ENCODE data around the gene HCRTR1.

HCRTR1 gene

GRCh38 chr1:31650161-31651088 lies 32.9 kb downstream of the HCRTR1 start:
- DNase-seq = no peak

- no peak for DNase-seq
Measured at GRCh38 chr1:31651089-31651420, 33.6 kb downstream of the HCRTR1 start.

- DNase-seq = no peak
Measured at GRCh38 chr1:31651766-31652165, 34.3 kb downstream of the HCRTR1 start.

GRCh38 chr1:31652891-31653499 lies 35.5 kb downstream of the HCRTR1 start:
- no peak for DNase-seq

- DNase-seq = no peak
Measured at GRCh38 chr1:31653717-31654473, 36.4 kb downstream of the HCRTR1 start.

GRCh38 chr1:31654474-31654776 lies 36.9 kb downstream of the HCRTR1 start:
- no peak for DNase-seq

- DNase-seq = no peak
Measured at GRCh38 chr1:31655104-31655503, 37.6 kb downstream of the HCRTR1 start.

GRCh38 chr1:31655756-31656155 lies 38.3 kb downstream of the HCRTR1 start:
- DNase-seq = no peak

- DNase-seq = no peak
Measured at GRCh38 chr1:31657020-31657804, 39.7 kb downstream of the HCRTR1 start.

GRCh38 chr1:31657972-31658510 lies 40.6 kb downstream of the HCRTR1 start:
- peak in 1 of 2 donors; percentile 20 for DNase-seq

GRCh38 chr1:31658721-31659120 lies 41.2 kb downstream of the HCRTR1 start:
- no peak for DNase-seq

GRCh38 chr1:31659889-31660288 lies 42.4 kb downstream of the HCRTR1 start:
- DNase-seq = no peak

- no peak for DNase-seq
Measured at GRCh38 chr1:31660871-31661455, 43.5 kb downstream of the HCRTR1 start.

GRCh38 chr1:31661856-31662255 lies 44.4 kb downstream of the HCRTR1 start:
- no peak for DNase-seq

- no peak for DNase-seq
Measured at GRCh38 chr1:31662463-31662862, 45.0 kb downstream of the HCRTR1 start.

- DNase-seq = peak; percentile 47 to 59
Measured at GRCh38 chr1:31663622-31664452, 46.3 kb downstream of the HCRTR1 start.

GRCh38 chr1:31664528-31664927 lies 47.0 kb downstream of the HCRTR1 start:
- DNase-seq = no peak

GRCh38 chr1:31665234-31665878 lies 47.9 kb downstream of the HCRTR1 start:
- DNase-seq = no peak

GRCh38 chr1:31666263-31666963 lies 48.9 kb downstream of the HCRTR1 start:
- DNase-seq = no peak

Data from inflammatory macrophage (primary cell).